HG02973 (cell line): ENCODE measurements around the gene PALS2.
A peak's percentile ranks its signal among the peaks of the same experiment; 100 is the strongest.

Experiments used
- ATAC-seq: cut with Tn5 transposase; IDR thresholded peaks from one replicate; pipeline ENCODE4 v1.9.1; 2021; ENCODE audit warnings: moderate library complexity; ENCODE audit not compliant: unreplicated experiment

PALS2 gene

GRCh38 chr7:24572997-24573553 is at the start of gene PALS2:
Gene PALS2 (plus strand): TSS chr7:24573452. CDS start chr7:24623668, 50,216 bp downstream.
- ATAC-seq, result peak; percentile 34

GRCh38 chr7:24531255-24531654 is 42.0 kb upstream of the PALS2 start:
- ATAC-seq, result no peak

- ATAC-seq, result no peak
Measured at GRCh38 chr7:24536682-24537081, 36.6 kb upstream of the PALS2 start.

- ATAC-seq, result no peak
Measured at GRCh38 chr7:24540956-24541355, 32.3 kb upstream of the PALS2 start.

- ATAC-seq, result no peak
Measured at GRCh38 chr7:24545215-24545614, 28.0 kb upstream of the PALS2 start.

GRCh38 chr7:24548390-24548789 is 24.9 kb upstream of the PALS2 start:
- ATAC-seq, result no peak

- ATAC-seq, result no peak
Measured at GRCh38 chr7:24549991-24550390, 23.3 kb upstream of the PALS2 start.

GRCh38 chr7:24555184-24555583 is 18.1 kb upstream of the PALS2 start:
- ATAC-seq, result no peak

- ATAC-seq, result no peak
Measured at GRCh38 chr7:24555719-24556118, 17.5 kb upstream of the PALS2 start.

- ATAC-seq, result no peak
Measured at GRCh38 chr7:24560772-24561171, 12.5 kb upstream of the PALS2 start.

- ATAC-seq, result no peak
Measured at GRCh38 chr7:24566274-24566673, 7.0 kb upstream of the PALS2 start.

- ATAC-seq, result no peak
Measured at GRCh38 chr7:24570983-24571382, 2.3 kb upstream of the PALS2 start.

- ATAC-seq, result no peak
Measured at GRCh38 chr7:24572016-24572392, 1.2 kb upstream of the PALS2 start.

GRCh38 chr7:24572393-24572996 is 757 bp upstream of the PALS2 start:
- no peak for ATAC-seq

- ATAC-seq, result peak; percentile 33
Measured at GRCh38 chr7:24573554-24574338, 494 bp downstream of the PALS2 start.

- ATAC-seq, result no peak
Measured at GRCh38 chr7:24574386-24574785, 1.1 kb downstream of the PALS2 start.

- no peak for ATAC-seq
Measured at GRCh38 chr7:24574950-24575349, 1.7 kb downstream of the PALS2 start.

GRCh38 chr7:24576171-24577025 is 3.1 kb downstream of the PALS2 start:
- ATAC-seq, result no peak

- no peak for ATAC-seq
Measured at GRCh38 chr7:24578052-24578451, 4.8 kb downstream of the PALS2 start.

- no peak for ATAC-seq
Measured at GRCh38 chr7:24580283-24580946, 7.2 kb downstream of the PALS2 start.

- no peak for ATAC-seq
Measured at GRCh38 chr7:24582166-24582565, 8.9 kb downstream of the PALS2 start.
